ENCODE measurements around the gene CERKL. TPM values are rescaled to one million over a fixed set of nuclear protein-coding genes. Genes with fewer than 3 reads are reported as not detected.
A peak's percentile ranks its signal among the peaks of the same experiment; 100 is the strongest.

Gene CERKL
- total and polyA plus RNA-seq, 4 donors, result 1.3 to 12.0 (median 2.5) TPM

DNA sequence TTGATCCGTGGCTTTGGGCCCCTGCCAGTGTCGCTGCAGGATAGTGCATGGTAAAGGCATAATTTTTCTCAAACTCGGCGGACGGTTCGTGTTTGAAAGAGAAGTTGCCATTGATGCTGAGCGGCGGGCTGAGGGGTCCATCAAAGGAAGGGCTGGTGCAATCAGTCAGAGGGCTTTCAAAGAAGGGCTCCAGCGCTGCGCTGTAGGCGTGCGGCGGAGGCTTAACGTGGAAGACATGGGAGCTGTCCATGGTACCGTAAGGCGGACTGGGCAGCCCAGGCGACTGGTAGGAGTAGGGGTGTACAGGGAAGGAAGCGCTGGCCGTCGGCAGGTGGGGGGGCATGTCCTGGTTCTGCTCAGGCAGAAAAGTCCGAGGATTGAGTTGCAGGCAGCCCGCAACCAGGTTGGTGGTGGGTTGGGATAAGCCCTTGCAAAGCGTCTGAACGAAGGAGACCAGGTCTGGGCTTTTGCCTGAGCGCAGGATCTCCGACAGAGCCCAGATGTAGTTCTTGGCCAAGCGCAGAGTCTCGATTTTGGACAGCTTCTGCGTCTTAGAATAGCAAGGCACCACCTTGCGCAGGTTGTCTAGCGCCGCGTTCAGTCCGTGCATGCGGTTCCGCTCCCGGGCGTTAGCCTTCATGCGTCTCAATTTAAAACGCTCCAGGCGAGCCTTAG, 21.1 kb upstream of the CERKL start:
- Histone ChIP-seq H3K9me3 (ENCODE audit: control insufficient read depth in 4 of 4, insufficient read depth in 3 of 4, low read length in 3 of 4) (peaks cover 0 to 13% (median 0%) of the 10 kb centered on the region in 4 donors), H3K9ac (ENCODE audit: insufficient read depth in 1 of 2, low read length in 2 of 2) (no peak overlapping the region), H3K27ac (ENCODE audit: low read depth in 1 of 2, low read length in 1 of 2) (no peak overlapping the region), H3K4me3 (no peak overlapping the region), H3K36me3 (ENCODE audit: control insufficient read depth in 4 of 4, insufficient read depth in 4 of 4, low read length in 4 of 4) (no peaks in the 10 kb centered on the region), H3K27me3 (ENCODE audit: control insufficient read depth in 3 of 3, insufficient read depth in 3 of 3, low read length in 2 of 3) (peaks cover 6 to 60% (median 50%) of the 10 kb centered on the region in 3 donors), H3K4me1 (ENCODE audit: control insufficient read depth in 5 of 5, insufficient read depth in 5 of 5, low read length in 5 of 5) (peaks cover 0 to 8% (median 4%) of the 10 kb centered on the region in 5 donors)
- TF ChIP-seq, protein P1, sequence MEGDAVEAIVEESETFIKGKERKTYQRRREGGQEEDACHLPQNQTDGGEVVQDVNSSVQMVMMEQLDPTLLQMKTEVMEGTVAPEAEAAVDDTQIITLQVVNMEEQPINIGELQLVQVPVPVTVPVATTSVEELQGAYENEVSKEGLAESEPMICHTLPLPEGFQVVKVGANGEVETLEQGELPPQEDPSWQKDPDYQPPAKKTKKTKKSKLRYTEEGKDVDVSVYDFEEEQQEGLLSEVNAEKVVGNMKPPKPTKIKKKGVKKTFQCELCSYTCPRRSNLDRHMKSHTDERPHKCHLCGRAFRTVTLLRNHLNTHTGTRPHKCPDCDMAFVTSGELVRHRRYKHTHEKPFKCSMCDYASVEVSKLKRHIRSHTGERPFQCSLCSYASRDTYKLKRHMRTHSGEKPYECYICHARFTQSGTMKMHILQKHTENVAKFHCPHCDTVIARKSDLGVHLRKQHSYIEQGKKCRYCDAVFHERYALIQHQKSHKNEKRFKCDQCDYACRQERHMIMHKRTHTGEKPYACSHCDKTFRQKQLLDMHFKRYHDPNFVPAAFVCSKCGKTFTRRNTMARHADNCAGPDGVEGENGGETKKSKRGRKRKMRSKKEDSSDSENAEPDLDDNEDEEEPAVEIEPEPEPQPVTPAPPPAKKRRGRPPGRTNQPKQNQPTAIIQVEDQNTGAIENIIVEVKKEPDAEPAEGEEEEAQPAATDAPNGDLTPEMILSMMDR (IDR thresholded peaks at IDR 0.05; ENCODE audit: control extremely low read depth, extremely low read depth), result no peak
- DNase-seq, result peak; percentile 80 to 93 (median 84)
- no peak for ATAC-seq (ENCODE audit: insufficient read depth, low FRiP score)
- WGBS, 2 donors, result 12% methylated on average over 41 of the region's 41 CpGs

DNA sequence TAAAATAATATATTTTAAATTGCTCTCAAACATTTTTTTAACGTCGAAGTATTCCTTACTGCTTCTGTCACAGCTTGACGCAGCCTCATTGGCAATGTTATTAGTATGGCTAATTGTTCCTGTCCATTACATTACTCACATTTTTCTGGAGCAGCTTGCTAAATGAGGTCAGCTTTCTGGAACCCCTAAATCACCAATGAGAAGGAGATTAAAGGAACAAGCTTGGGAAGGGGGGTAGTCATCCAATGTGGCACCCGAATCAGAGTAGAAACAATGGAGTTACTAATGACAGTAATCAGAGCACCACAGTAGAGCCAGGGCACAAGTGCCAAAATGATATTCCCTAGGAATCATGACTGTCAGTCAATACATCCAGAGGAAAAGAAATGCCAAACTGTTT, 18.3 kb upstream of the CERKL start:
- H3K4me1 ChIP-seq (ENCODE audit: control insufficient read depth in 5 of 5, insufficient read depth in 5 of 5, low read length in 5 of 5), result no peaks in the 10 kb centered on the region
- no peaks in the 10 kb centered on the region for H3K36me3 ChIP-seq (ENCODE audit: control insufficient read depth in 4 of 4, insufficient read depth in 4 of 4, low read length in 4 of 4)
- TF ChIP-seq, protein P1 (IDR thresholded peaks at IDR 0.05; ENCODE audit: control extremely low read depth, extremely low read depth), result no peak
- H3K9me3 ChIP-seq (ENCODE audit: control insufficient read depth in 4 of 4, insufficient read depth in 3 of 4, low read length in 3 of 4), result peaks cover 0 to 11% (median 0%) of the 10 kb centered on the region in 4 donors
- H3K27me3 ChIP-seq (ENCODE audit: control insufficient read depth in 3 of 3, insufficient read depth in 3 of 3, low read length in 2 of 3), result peaks cover 6 to 42% (median 24%) of the 10 kb centered on the region in 3 donors
- no peak overlapping the region for H3K27ac ChIP-seq (ENCODE audit: low read depth in 1 of 2, low read length in 1 of 2)
- WGBS, 2 donors, result 40 to 49% methylated on average over 4 of the region's 4 CpGs
- H3K9ac ChIP-seq (ENCODE audit: insufficient read depth in 1 of 2, low read length in 2 of 2), result no peak overlapping the region
- no peak for DNase-seq
- ATAC-seq (ENCODE audit: insufficient read depth, low FRiP score), result no peak
- H3K4me3 ChIP-seq, result no peak overlapping the region

- Histone ChIP-seq H3K27ac (ENCODE audit: low read depth in 1 of 2, low read length in 1 of 2) (no peak overlapping the region), H3K4me3 (no peak overlapping the region), H3K36me3 (ENCODE audit: control insufficient read depth in 4 of 4, insufficient read depth in 4 of 4, low read length in 4 of 4) (no peaks in the 10 kb centered on the region), H3K9ac (ENCODE audit: insufficient read depth in 1 of 2, low read length in 2 of 2) (no peak overlapping the region), H3K9me3 (ENCODE audit: control insufficient read depth in 4 of 4, insufficient read depth in 3 of 4, low read length in 3 of 4) (peaks cover 0 to 11% (median 0%) of the 10 kb centered on the region in 4 donors), H3K27me3 (ENCODE audit: control insufficient read depth in 3 of 3, insufficient read depth in 3 of 3, low read length in 2 of 3) (peaks cover 5 to 34% (median 19%) of the 10 kb centered on the region in 3 donors), H3K4me1 (ENCODE audit: control insufficient read depth in 5 of 5, insufficient read depth in 5 of 5, low read length in 5 of 5) (no peaks in the 10 kb centered on the region)
- DNase-seq (no peak), ATAC-seq (ENCODE audit: insufficient read depth, low FRiP score) (no peak)
- TF ChIP-seq, protein P1 (IDR thresholded peaks at IDR 0.05; ENCODE audit: control extremely low read depth, extremely low read depth), result no peak
Measured at GRCh38 chr2:181674461-181674860, 17.6 kb upstream of the CERKL start.

All from lung (tissue), 12 donors.